ENCODE measurements around the gene MLN.

GRCh38 chr6:33799454-33800113 lies 4.2 kb downstream of the MLN start:
- TF ChIP-seq CTCF (IDR thresholded peaks at IDR 0.05; ENCODE audit: low read depth, low read length) (no peak), EZH2phosphoT487 (IDR thresholded peaks at IDR 0.05; ENCODE audit: low read depth) (no peak)
